Measurements from ENCODE around the gene TAF11L5. TPM values are rescaled to one million over a fixed set of nuclear protein-coding genes. Genes with fewer than 3 reads are reported as not detected.

TAF11L5 gene
- total RNA-seq, 1 donor from 2014 or later = not detected

Other genes with a start within 250 kb of the TAF11L5 start
- not detected in 2 replicates for gene TAF11L2, start 27.0 kb upstream of the TAF11L5 start, total RNA-seq
- not detected in 2 replicates for gene TAF11L3, start 6.9 kb upstream of the TAF11L5 start, total RNA-seq
- gene TAF11L4, start 3.4 kb upstream of the TAF11L5 start, total RNA-seq = not detected in 2 replicates
- gene TAF11L6, start 3.4 kb downstream of the TAF11L5 start, total RNA-seq = not detected in 2 replicates
- gene TAF11L7, start 60.5 kb downstream of the TAF11L5 start, total RNA-seq = not detected in 2 replicates
- not detected in 2 replicates for gene TAF11L8, start 65.7 kb downstream of the TAF11L5 start, total RNA-seq
- not detected in 2 replicates for gene TAF11L9, start 69.2 kb downstream of the TAF11L5 start, total RNA-seq
- gene TAF11L10, start 72.6 kb downstream of the TAF11L5 start, total RNA-seq = not detected in 2 replicates
- gene TAF11L11, start 78.9 kb downstream of the TAF11L5 start, total RNA-seq = not detected in 2 replicates
- gene TAF11L12, start 85.2 kb downstream of the TAF11L5 start, total RNA-seq = 0.26 TPM in 1 of 2 replicates, not detected in the other
- not detected in 2 replicates for gene TAF11L13, start 106.9 kb downstream of the TAF11L5 start, total RNA-seq
- not detected in 2 replicates for gene TAF11L14, start 109.2 kb downstream of the TAF11L5 start, total RNA-seq

All from bronchial epithelial cell (primary cell).